H1 (cell line): ENCODE measurements around the gene ANKRD40CL. TPM values are rescaled to one million over a fixed set of nuclear protein-coding genes. Genes with fewer than 3 reads are reported as not detected.

Source experiments
- CTCF ChIA-PET: fragments of 300-600 bp; sonication (Branson Sonifier 250); formaldehyde crosslinking; loops from one replicate; lab custom pipeline; 2021; ENCODE audit not compliant: partially characterized antibody; lab: Charles Lee
- POLR2A ChIA-PET: fragments of 300-600 bp; sonication (Branson Sonifier 250); formaldehyde crosslinking; loops from one replicate; lab custom pipeline; 2021; ENCODE audit warnings: inconsistent platforms; ENCODE audit not compliant: partially characterized antibody; lab: Charles Lee
- DNase-seq, 2 experiments: peaks; one replicate each; pipeline versions ENCODE4 v3.0.0 to v3.0.0-alpha.2; 2010 to 2022; ENCODE audit warnings: low spot score in 2 of 2, low read depth in 1 of 2, mixed read lengths in 1 of 2
- FAIRE-seq: peaks from 2 replicates; lab custom pipeline; 2011; peaks lifted over from hg19 to GRCh38; lab: Jason Lieb, UNC
- H2AFZ ChIP-seq: 2 replicates; pipeline ENCODE4 v1.8.1; 2012; ENCODE audit warnings: low read length, inconsistent platforms
- H2AK5ac ChIP-seq: 2 replicates; pipeline ENCODE4 v1.6.1; 2013; ENCODE audit warnings: low read depth, low read length
- H2BK120ac ChIP-seq: replicated peaks from 2 replicates; pipeline ENCODE3; 2013; ENCODE audit warnings: low read depth, low read length, inconsistent platforms
- H2BK12ac ChIP-seq: 2 replicates; pipeline ENCODE4 v1.6.1; 2013; ENCODE audit warnings: low read depth, low read length
- H2BK15ac ChIP-seq: 2 replicates; pipeline ENCODE4 v1.6.1; 2013; ENCODE audit warnings: low read length
- H2BK20ac ChIP-seq: 2 replicates; pipeline ENCODE4 v1.6.1; 2013; ENCODE audit warnings: low read length
- H2BK5ac ChIP-seq: 2 replicates; pipeline ENCODE4 v1.6.1; 2013; ENCODE audit warnings: low read depth, low read length
- H3K14ac ChIP-seq: 2 replicates; pipeline ENCODE4 v1.6.1; 2013; ENCODE audit warnings: inconsistent platforms; ENCODE audit not compliant: insufficient read length
- H3K18ac ChIP-seq: 2 replicates; pipeline ENCODE4 v1.6.1; 2013; ENCODE audit warnings: low read length; ENCODE audit errors: extremely low read depth
- H3K23ac ChIP-seq: 2 replicates; pipeline ENCODE4 v1.6.1; 2013; ENCODE audit warnings: inconsistent platforms; ENCODE audit not compliant: insufficient read length
- H3K23me2 ChIP-seq: 2 replicates; pipeline ENCODE4 v1.6.1; 2013; ENCODE audit warnings: low read depth, low read length
- H3K27ac ChIP-seq: 2 replicates; pipeline ENCODE4 v1.6.1; 2011; ENCODE audit warnings: low read depth, low read length, inconsistent platforms
- H3K27me3 ChIP-seq, 4 experiments: replicated peaks in 1 of 4; 1 replicate in 1 of 4; 2 replicates in 3 of 4; pipeline versions ENCODE4 v1.6.1 to v1.8.1; 2011 to 2013; ENCODE audit warnings: low read length in 3 of 4, mild to moderate bottlenecking in 3 of 4, inconsistent platforms in 2 of 4, mixed read lengths in 2 of 4, moderate library complexity in 1 of 4; ENCODE audit not compliant: control insufficient read depth in 3 of 4, insufficient read depth in 3 of 4; ENCODE audit errors: extremely low read depth in 1 of 4
- H3K36me3 ChIP-seq, 4 experiments: 2 replicates each; pipeline versions ENCODE4 v1.6.1 to v1.8.1; 2011 to 2013; ENCODE audit warnings: mild to moderate bottlenecking in 4 of 4, low read length in 3 of 4, moderate library complexity in 2 of 4, control low read depth in 1 of 4, inconsistent platforms in 1 of 4; ENCODE audit not compliant: insufficient read depth in 4 of 4, control insufficient read depth in 2 of 4
- H3K4ac ChIP-seq: replicated peaks from 2 replicates; pipeline ENCODE3; 2013; ENCODE audit warnings: low read length, low read depth, mixed read lengths, inconsistent platforms; ENCODE audit not compliant: insufficient read length
- H3K4me1 ChIP-seq, 4 experiments: replicated peaks in 1 of 4; 1 replicate in 1 of 4; 2 replicates in 3 of 4; pipeline versions ENCODE4 v1.6.1 to v1.8.1; 2011 to 2013; ENCODE audit warnings: low read length in 3 of 4, inconsistent platforms in 2 of 4, mixed read lengths in 1 of 4; ENCODE audit not compliant: insufficient read depth in 4 of 4, control insufficient read depth in 3 of 4
- H3K4me2 ChIP-seq, 2 experiments: 2 replicates each; pipeline versions ENCODE4 v1.6.1 to v1.8.1; 2011 to 2013; ENCODE audit warnings: low read depth in 2 of 2, low read length in 2 of 2, control low read depth in 1 of 2, inconsistent platforms in 1 of 2, mild to moderate bottlenecking in 1 of 2; ENCODE audit not compliant: insufficient read depth in 1 of 2
- H3K4me3 ChIP-seq, 4 experiments: fragments of 200-600, 300-600 bp in 1 of 4; sonication (generic), shearing (Covaris generic), sonication (Bioruptor Twin) in 1 of 4; 2 replicates each; pipeline versions ENCODE4 v1.5.1 to v1.8.1; 2011 to 2016; ENCODE audit warnings: low read length in 4 of 4, low read depth in 3 of 4, control low read depth in 2 of 4, inconsistent platforms in 2 of 4, mild to moderate bottlenecking in 2 of 4, mixed read lengths in 1 of 4, moderate library complexity in 1 of 4; ENCODE audit not compliant: insufficient read depth in 2 of 4; ENCODE audit errors: extremely low read depth in 1 of 4
- H3K56ac ChIP-seq: replicated peaks from 2 replicates; pipeline ENCODE3; 2013; ENCODE audit warnings: low read depth, mild to moderate bottlenecking, mixed read lengths, low read length, inconsistent platforms; ENCODE audit not compliant: insufficient read length
- H3K79me1 ChIP-seq: 2 replicates; pipeline ENCODE4 v1.6.1; 2013; ENCODE audit warnings: low read depth, low read length, control low read depth
- H3K79me2 ChIP-seq, 2 experiments: 2 replicates each; pipeline versions ENCODE4 v1.6.1 to v1.8.1; 2012 to 2013; ENCODE audit warnings: low read length in 2 of 2, mild to moderate bottlenecking in 2 of 2, inconsistent platforms in 1 of 2; ENCODE audit not compliant: insufficient read depth in 2 of 2, control insufficient read depth in 1 of 2
- H3K9ac ChIP-seq, 4 experiments: replicated peaks in 1 of 4; 1 replicate in 1 of 4; 2 replicates in 3 of 4; pipeline versions ENCODE4 v1.6.1 to v1.8.1; 2011 to 2013; ENCODE audit warnings: low read depth in 3 of 4, low read length in 3 of 4, control low read depth in 2 of 4, mild to moderate bottlenecking in 2 of 4, moderate library complexity in 2 of 4, inconsistent platforms in 1 of 4; ENCODE audit errors: extremely low read depth in 1 of 4
- H3K9me3 ChIP-seq, 2 experiments: 2 replicates each; pipeline versions ENCODE4 v1.6.1 to v1.8.1; 2012 to 2013; ENCODE audit warnings: mild to moderate bottlenecking in 2 of 2, moderate library complexity in 2 of 2, control low read depth in 1 of 2, inconsistent platforms in 1 of 2, low read depth in 1 of 2, low read length in 1 of 2, mixed read lengths in 1 of 2; ENCODE audit not compliant: insufficient read depth in 2 of 2
- H4K20me1 ChIP-seq, 2 experiments: replicated peaks in 1 of 2; 2 replicates each; pipeline versions ENCODE3 to v1.8.1; 2011 to 2013; ENCODE audit warnings: inconsistent platforms in 2 of 2, low read length in 2 of 2, mild to moderate bottlenecking in 1 of 2; ENCODE audit not compliant: insufficient read depth in 2 of 2, control insufficient read depth in 1 of 2
- H4K5ac ChIP-seq: 2 replicates; pipeline ENCODE4 v1.6.1; 2013; ENCODE audit warnings: low read length, low read depth, mixed read lengths, inconsistent platforms; ENCODE audit not compliant: insufficient read length
- H4K8ac ChIP-seq: 2 replicates; pipeline ENCODE4 v1.8.0; 2013; ENCODE audit warnings: mild to moderate bottlenecking, moderate library complexity, low read length, inconsistent platforms; ENCODE audit not compliant: insufficient read depth; ENCODE audit errors: extremely low read depth
- H4K91ac ChIP-seq: replicated peaks from 2 replicates; pipeline ENCODE3; 2013; ENCODE audit warnings: low read length, mixed read lengths, inconsistent platforms; ENCODE audit not compliant: insufficient read length
- GTF2F1 ChIP-seq: IDR thresholded peaks from 2 replicates; pipeline ENCODE4 v1.6.1; 2012; ENCODE audit warnings: low read depth, low read length, improper control_type of control experiment, borderline replicate concordance
- HDAC6 ChIP-seq: IDR thresholded peaks from one replicate; pipeline ENCODE4 v1.7.1; 2012; ENCODE audit warnings: low read depth, mild to moderate bottlenecking, inconsistent platforms, low read length, moderate library complexity
- JUN ChIP-seq: IDR thresholded peaks from 2 replicates; pipeline ENCODE4 v1.6.1; 2011; ENCODE audit warnings: low read depth, mild to moderate bottlenecking, improper control_type of control experiment, low read length
- RAD21 ChIP-seq, 2 experiments: IDR thresholded peaks in 1 of 2; conservative IDR thresholded peaks in 1 of 2; 2 replicates each; pipeline ENCODE4 v1.6.1; 2011; ENCODE audit warnings: low read depth in 2 of 2, low read length in 2 of 2, improper control_type of control experiment in 1 of 2, inconsistent platforms in 1 of 2, mild to moderate bottlenecking in 1 of 2, moderate library complexity in 1 of 2
- WGBS, 2 experiments: shearing (Covaris generic) in 1 of 2; methylation state at CpG; one replicate each; pipeline versions ENCODE4 v1.1.6 to v1.1.7; 2013 to 2015; ENCODE audit warnings: low lambda C conversion rate in 2 of 2, mixed read lengths in 2 of 2, inconsistent platforms in 1 of 2, low coverage in 1 of 2, missing lambda C conversion rate in 1 of 2; ENCODE audit not compliant: insufficient replicate concordance in 2 of 2, insufficient coverage in 1 of 2, insufficient read length in 1 of 2; ENCODE audit errors: extremely low coverage in 1 of 2, missing lambda C conversion rate in 1 of 2; 5-methylcytosine and 5-hydroxymethylcytosine counted together
- polyA plus RNA-seq, 7 experiments: library from polyadenylated mRNA; depleted of rRNA in 3 of 7; stranded (reverse) in 5 of 7; unstranded in 2 of 7; fragments of >200 nt in 5 of 7; fragments of 200-250 nt in 2 of 7; gene quantifications; 1 replicate in 5 of 7; 2 replicates in 1 of 7; 4 replicates in 1 of 7; pipeline versions ENCODE4 v1.2.1 to v1.2.3, GENCODE V29; 2011 to 2013; ENCODE audit warnings: missing spikeins in 2 of 7, mixed read lengths in 2 of 7
- total RNA-seq: library from RNA; stranded (reverse); fragmentation: NEBNext Ultra II Directional; extraction: Animal tissue kit (Norgen Biotek cat#: 25700); gene quantifications from 2 replicates; pipeline ENCODE4 v1.2.1, GENCODE V29; 2021
- TF ChIP-seq, protein P1 (sequence below): IDR thresholded peaks from 2 replicates; pipeline ENCODE4 v1.6.1; 2012; ENCODE audit warnings: inconsistent platforms

Gene ANKRD40CL
- total and polyA plus RNA-seq, 2 of the 8 experiments (the other 6 are each of a cell fraction or from before 2014, with no cell fraction given) = not detected

DNA sequence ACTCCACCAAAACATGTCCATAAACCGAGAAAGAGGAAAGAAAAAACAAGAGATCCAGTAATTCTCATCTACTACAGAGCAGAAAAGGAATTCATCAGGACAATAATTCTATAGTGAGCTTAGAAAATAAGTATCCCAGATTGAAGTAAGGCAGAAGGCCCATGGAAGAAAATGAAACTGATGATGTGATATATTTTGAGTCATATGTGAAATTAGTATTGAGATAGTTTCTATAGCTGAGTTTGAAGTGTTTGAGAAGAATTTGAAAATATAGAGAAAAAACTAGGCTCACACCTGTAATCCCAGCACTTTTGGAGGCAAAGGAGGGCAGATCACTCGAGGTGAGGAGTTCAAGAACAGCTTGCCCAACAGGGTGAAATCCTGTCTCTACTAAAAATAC is 28.2 kb downstream of the ANKRD40CL start:
- no peak overlapping the region for H4K5ac ChIP-seq
- no peak overlapping the region for H4K91ac ChIP-seq
- H3K23me2 ChIP-seq = no peaks in the 10 kb centered on the region
- no peak overlapping the region for H2AFZ ChIP-seq
- H3K27ac ChIP-seq = no peak overlapping the region
- H2BK15ac ChIP-seq = no peak overlapping the region
- no peak overlapping the region for H3K4ac ChIP-seq
- no peak overlapping the region for H4K8ac ChIP-seq
- H4K20me1 ChIP-seq = peaks cover 8 to 18% of the 10 kb centered on the region in 2 experiments
- CTCF ChIA-PET = interaction anchor here (1.3 kb wide), 1 partner anchor 189 kb away, joined by 4 read pairs; no protein-coding TSS in a partner anchor
- 33% methylated on average over 2 of the region's 2 CpGs; no CpG with 5 or more reads in 1 of the 2 experiments for WGBS, 2 experiments
- H3K14ac ChIP-seq = no peak overlapping the region
- POLR2A ChIA-PET = interaction anchor here (1.0 to 1.1 kb wide), 3 partner anchors 16 to 20 kb away, joined by 3 to 5 read pairs (median 4); partner anchors contain the start of gene LUC7L3
- H3K4me3 ChIP-seq = no peak overlapping the region
- no peak overlapping the region for H3K9ac ChIP-seq
- H3K79me2 ChIP-seq = peaks cover 7 to 63% of the 10 kb centered on the region in 2 experiments
- FAIRE-seq (no peak), DNase-seq (no peak)
- H2BK12ac ChIP-seq = no peak overlapping the region
- H3K27me3 ChIP-seq = no peaks in the 10 kb centered on the region
- H2AK5ac ChIP-seq = no peak overlapping the region
- no peaks in the 10 kb centered on the region; the same call in 1 of the 2 replicates for H3K79me1 ChIP-seq
- H3K23ac ChIP-seq = no peak overlapping the region
- no peak overlapping the region for H3K18ac ChIP-seq
- no peak overlapping the region for H2BK5ac ChIP-seq
- no peaks in the 10 kb centered on the region for H3K4me1 ChIP-seq
- H3K9me3 ChIP-seq = no peaks in the 10 kb centered on the region
- H3K56ac ChIP-seq = no peak overlapping the region
- peaks cover 20 to 70% (median 45%) of the 10 kb centered on the region in 4 experiments for H3K36me3 ChIP-seq
- no peak overlapping the region for H2BK20ac ChIP-seq
- H2BK120ac ChIP-seq = no peak overlapping the region
- H3K4me2 ChIP-seq = no peak overlapping the region
- TF ChIP-seq GTF2F1 (no peak), HDAC6 (no peak), JUN (no peak), RAD21 (IDR thresholded peaks at IDR 0.05 in 1 of 2, conservative IDR thresholded peaks at IDR 0.05 in 1 of 2; ENCODE audit: low read depth in 2 of 2, low read length in 2 of 2) (no peak)
- TF ChIP-seq, protein P1, sequence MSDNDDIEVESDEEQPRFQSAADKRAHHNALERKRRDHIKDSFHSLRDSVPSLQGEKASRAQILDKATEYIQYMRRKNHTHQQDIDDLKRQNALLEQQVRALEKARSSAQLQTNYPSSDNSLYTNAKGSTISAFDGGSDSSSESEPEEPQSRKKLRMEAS = no peak
